ENCODE measurements around the gene STX16. TPM values are rescaled to one million over a fixed set of nuclear protein-coding genes. Genes with fewer than 3 reads are reported as not detected.

The STX16 gene
- total RNA-seq, 4 donors from 2014 or later: 70.2 to 148 (median 85.9) TPM

DNA sequence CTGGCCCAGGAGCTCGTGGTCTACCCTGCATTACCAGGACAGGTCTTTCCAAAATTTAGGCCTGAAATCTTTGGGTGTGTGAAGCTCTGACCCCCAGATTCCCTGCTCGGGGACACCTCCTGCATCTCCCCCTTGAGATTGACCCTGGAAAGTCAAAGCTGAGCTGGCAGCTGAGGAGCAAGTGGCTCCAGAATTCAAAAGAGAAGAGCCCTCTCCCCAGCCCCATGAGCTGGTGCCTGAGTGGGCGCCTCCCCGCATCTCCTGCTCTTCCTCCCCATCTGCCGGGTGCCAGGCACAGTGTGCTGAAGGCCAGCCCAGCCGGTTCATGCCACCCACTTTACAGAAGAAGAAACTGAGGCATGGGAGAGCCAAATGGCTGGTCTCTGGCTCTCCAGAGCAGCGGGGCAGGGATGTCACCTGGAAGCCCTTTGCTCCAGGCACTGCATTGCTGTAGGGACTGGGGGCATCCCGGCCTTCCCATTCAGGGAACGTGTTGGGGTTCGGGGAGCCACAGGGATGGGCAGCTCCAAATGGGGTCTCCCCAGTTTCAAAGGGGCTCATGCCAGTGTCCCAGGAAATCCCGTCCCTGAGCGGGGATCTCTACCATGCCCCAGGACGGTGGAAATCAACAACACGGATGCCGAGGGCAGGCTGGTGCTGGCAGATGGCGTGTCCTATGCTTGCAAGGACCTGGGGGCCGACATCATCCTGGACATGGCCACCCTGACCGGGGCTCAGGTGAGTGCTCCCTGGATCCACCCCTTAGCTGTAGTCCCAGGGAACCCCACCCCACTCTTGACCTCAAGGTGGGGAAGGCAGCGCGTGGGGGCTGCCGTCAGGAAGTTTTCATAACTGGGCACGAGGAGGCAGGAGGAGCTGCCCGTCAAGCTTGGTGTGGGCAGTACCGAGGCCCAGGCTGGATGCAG lies 62.0 kb downstream of the STX16 start:
- no peak overlapping the region for H3K4me3 ChIP-seq
- TF ChIP-seq, protein P1, sequence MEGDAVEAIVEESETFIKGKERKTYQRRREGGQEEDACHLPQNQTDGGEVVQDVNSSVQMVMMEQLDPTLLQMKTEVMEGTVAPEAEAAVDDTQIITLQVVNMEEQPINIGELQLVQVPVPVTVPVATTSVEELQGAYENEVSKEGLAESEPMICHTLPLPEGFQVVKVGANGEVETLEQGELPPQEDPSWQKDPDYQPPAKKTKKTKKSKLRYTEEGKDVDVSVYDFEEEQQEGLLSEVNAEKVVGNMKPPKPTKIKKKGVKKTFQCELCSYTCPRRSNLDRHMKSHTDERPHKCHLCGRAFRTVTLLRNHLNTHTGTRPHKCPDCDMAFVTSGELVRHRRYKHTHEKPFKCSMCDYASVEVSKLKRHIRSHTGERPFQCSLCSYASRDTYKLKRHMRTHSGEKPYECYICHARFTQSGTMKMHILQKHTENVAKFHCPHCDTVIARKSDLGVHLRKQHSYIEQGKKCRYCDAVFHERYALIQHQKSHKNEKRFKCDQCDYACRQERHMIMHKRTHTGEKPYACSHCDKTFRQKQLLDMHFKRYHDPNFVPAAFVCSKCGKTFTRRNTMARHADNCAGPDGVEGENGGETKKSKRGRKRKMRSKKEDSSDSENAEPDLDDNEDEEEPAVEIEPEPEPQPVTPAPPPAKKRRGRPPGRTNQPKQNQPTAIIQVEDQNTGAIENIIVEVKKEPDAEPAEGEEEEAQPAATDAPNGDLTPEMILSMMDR (IDR thresholded peaks at IDR 0.05): no peak
- TF ChIP-seq POLR2A (IDR thresholded peaks at IDR 0.05) (no peak), EP300 (IDR thresholded peaks at IDR 0.05) (no peak)
- no peaks in the 10 kb centered on the region for H3K9me3 ChIP-seq
- H3K27me3 ChIP-seq: no peaks in the 10 kb centered on the region
- peaks cover 0 to 12% (median 4%) of the 10 kb centered on the region in 4 donors for H3K4me1 ChIP-seq
- 91 to 93% methylated on average over 21 to 23 of the region's 24 CpGs for WGBS, 2 donors
- H3K27ac ChIP-seq: no peak overlapping the region
- peak in 1 of 2 donors; percentile 2 for DNase-seq (ENCODE audit: low spot score in 2 of 2)
- H3K36me3 ChIP-seq: peaks cover 0 to 76% (median 0%) of the 10 kb centered on the region in 3 donors

DNA sequence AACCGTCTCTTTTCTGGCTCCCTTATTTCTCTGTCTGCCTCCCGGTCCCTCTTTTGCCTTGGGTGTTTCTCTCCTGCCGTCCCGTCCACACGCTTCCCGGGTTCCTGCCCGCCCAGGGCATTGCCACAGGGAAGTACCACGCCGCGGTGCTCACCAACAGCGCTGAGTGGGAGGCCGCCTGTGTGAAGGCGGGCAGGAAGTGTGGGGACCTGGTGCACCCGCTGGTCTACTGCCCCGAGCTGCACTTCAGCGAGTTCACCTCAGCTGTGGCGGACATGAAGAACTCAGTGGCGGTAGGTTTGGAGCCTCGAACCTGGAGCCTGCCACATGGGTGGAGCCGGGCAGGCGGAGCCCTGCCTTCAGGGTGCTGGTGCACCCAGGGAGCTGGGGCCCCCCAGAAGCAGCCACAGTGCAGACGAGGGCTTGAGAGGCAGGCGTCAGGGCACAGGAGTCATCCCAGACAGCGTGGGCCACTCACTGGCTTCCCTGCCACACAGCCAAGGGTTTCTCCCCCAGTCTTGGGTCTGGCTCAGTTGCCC lies 62.8 kb downstream of the STX16 start:
- H3K27ac ChIP-seq: no peak overlapping the region
- peaks cover 0 to 68% (median 0%) of the 10 kb centered on the region in 3 donors for H3K36me3 ChIP-seq
- TF ChIP-seq POLR2A (IDR thresholded peaks at IDR 0.05) (no peak), EP300 (IDR thresholded peaks at IDR 0.05) (no peak)
- TF ChIP-seq, protein P1 (IDR thresholded peaks at IDR 0.05): no peak
- no peak overlapping the region for H3K4me3 ChIP-seq
- H3K27me3 ChIP-seq: no peaks in the 10 kb centered on the region
- DNase-seq (ENCODE audit: low spot score in 2 of 2): no peak
- WGBS, 2 donors: 92% methylated on average over 24 of the region's 24 CpGs
- H3K9me3 ChIP-seq: no peaks in the 10 kb centered on the region
- peaks cover 0 to 12% (median 4%) of the 10 kb centered on the region in 4 donors for H3K4me1 ChIP-seq

DNA sequence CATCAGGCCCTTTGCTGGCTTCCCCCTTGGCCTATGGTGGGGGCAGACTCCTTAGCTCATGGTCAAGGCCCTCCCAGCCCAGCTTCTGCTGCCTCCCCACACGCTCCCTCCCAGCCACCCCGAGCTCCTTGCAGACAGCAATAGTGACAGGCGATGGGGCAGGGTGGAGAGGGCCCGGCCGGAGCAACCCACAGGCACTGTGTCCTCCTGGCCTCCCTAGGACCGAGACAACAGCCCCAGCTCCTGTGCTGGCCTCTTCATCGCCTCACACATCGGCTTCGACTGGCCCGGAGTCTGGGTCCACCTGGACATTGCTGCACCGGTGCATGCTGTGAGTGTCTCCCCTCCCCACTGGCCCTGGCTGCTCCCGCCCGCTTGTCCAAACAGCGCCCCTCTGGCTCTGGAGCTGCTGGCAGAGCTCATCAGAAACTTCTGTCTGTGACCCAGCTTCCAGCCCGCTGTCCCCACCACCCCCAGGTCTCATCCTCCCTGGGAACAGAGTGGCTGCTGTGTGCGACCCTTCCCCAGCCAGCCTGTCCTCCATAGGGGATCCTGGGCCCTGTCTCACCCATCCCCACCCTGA lies 63.3 kb downstream of the STX16 start:
- TF ChIP-seq, protein P1 (IDR thresholded peaks at IDR 0.05): no peak
- TF ChIP-seq POLR2A (IDR thresholded peaks at IDR 0.05) (no peak), EP300 (IDR thresholded peaks at IDR 0.05) (no peak)
- Histone ChIP-seq H3K9me3 (no peaks in the 10 kb centered on the region), H3K4me3 (no peak overlapping the region), H3K27ac (no peak overlapping the region), H3K36me3 (peaks cover 0 to 62% (median 0%) of the 10 kb centered on the region in 3 donors), H3K27me3 (no peaks in the 10 kb centered on the region), H3K4me1 (peaks cover 0 to 12% (median 4%) of the 10 kb centered on the region in 4 donors)
- DNase-seq (ENCODE audit: low spot score in 2 of 2): no peak
- 90 to 93% methylated on average over 14 to 15 of the region's 16 CpGs for WGBS, 2 donors

DNA sequence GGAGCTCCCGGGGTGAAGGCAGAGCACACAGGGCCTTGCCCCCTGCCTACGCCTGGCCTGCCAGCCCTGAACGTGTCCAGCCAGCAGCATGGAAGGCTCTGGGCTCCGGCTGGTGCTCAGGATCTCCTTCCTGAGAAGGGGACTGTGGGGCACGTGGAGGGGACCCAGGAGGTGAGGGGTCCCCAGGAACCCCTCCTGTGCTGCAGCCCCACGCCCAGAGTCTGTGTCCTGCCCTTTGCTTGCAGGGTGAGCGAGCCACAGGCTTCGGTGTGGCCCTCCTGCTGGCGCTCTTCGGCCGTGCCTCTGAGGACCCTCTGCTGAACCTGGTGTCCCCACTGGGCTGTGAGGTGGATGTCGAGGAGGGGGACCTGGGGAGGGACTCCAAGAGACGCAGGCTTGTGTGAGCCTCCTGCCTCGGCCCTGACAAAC lies 63.9 kb downstream of the STX16 start:
- Histone ChIP-seq H3K36me3 (peaks cover 0 to 60% (median 0%) of the 10 kb centered on the region in 3 donors), H3K27ac (no peak overlapping the region), H3K27me3 (no peaks in the 10 kb centered on the region), H3K4me1 (peaks cover 0 to 12% (median 4%) of the 10 kb centered on the region in 4 donors), H3K4me3 (no peak overlapping the region), H3K9me3 (no peaks in the 10 kb centered on the region)
- TF ChIP-seq EP300 (IDR thresholded peaks at IDR 0.05) (no peak), POLR2A (IDR thresholded peaks at IDR 0.05) (no peak)
- TF ChIP-seq, protein P1 (IDR thresholded peaks at IDR 0.05): no peak
- WGBS, 2 donors: 87 to 92% methylated on average over 12 to 14 of the region's 14 CpGs
- no peak for DNase-seq (ENCODE audit: low spot score in 2 of 2)

Measured in tibial nerve (tissue), 4 donors.